Neutrophil (primary cell): Measurements from ENCODE around the gene CEP83.

Source experiments
- H3K27ac ChIP-seq: fragments of 200-600 bp; sonication (generic); 2 replicates; pipeline ENCODE4 v1.5.1; 2016; ENCODE audit warnings: mild to moderate bottlenecking, moderate library complexity
- H3K27me3 ChIP-seq: fragments of 200-600 bp; sonication (generic); 2 replicates; pipeline ENCODE4 v1.6.0; 2016; ENCODE audit warnings: mild to moderate bottlenecking
- H3K36me3 ChIP-seq: fragments of 200-600 bp; sonication (generic); 2 replicates; pipeline ENCODE4 v1.5.1; 2017
- H3K4me1 ChIP-seq, 2 experiments: fragments of 200-600 bp in 1 of 2; sonication (generic) in 1 of 2; 1 replicate in 1 of 2; 2 replicates in 1 of 2; pipeline versions ENCODE4 v1.5.1 to v1.6.1; 2013 to 2016; ENCODE audit warnings: low read depth in 1 of 2, low read length in 1 of 2, mild to moderate bottlenecking in 1 of 2, moderate library complexity in 1 of 2; ENCODE audit not compliant: control insufficient read depth in 1 of 2, insufficient read depth in 1 of 2
- H3K4me3 ChIP-seq, 2 experiments: fragments of 200-600 bp in 1 of 2; sonication (generic) in 1 of 2; 1 replicate in 1 of 2; 2 replicates in 1 of 2; pipeline ENCODE4 v1.5.1; 2013 to 2016; ENCODE audit warnings: low read depth in 1 of 2, low read length in 1 of 2, mild to moderate bottlenecking in 1 of 2, moderate library complexity in 1 of 2
- H3K9me3 ChIP-seq: fragments of 200-600 bp; sonication (generic); 2 replicates; pipeline ENCODE4 v1.5.1; 2016
- CTCF ChIP-seq: fragments of 200-600 bp; sonication (generic); IDR thresholded peaks from 2 replicates; pipeline ENCODE4 v1.5.1; 2016; ENCODE audit warnings: antibody characterized with exemption

The CEP83 gene

GRCh38 chr12:94260717-94261116, 198.9 kb downstream of the CEP83 start:
- Histone ChIP-seq H3K4me1 (peaks cover 29 to 31% of the 10 kb centered on the region in 2 experiments), H3K27me3 (no peaks in the 10 kb centered on the region), H3K36me3 (peaks cover 89% of the 10 kb centered on the region), H3K9me3 (peaks cover 4% of the 10 kb centered on the region), H3K27ac (peak overlapping the region; percentile 95), H3K4me3 (no peak overlapping the region)
- no peak for TF ChIP-seq CTCF

GRCh38 chr12:94260017-94260416, 199.7 kb downstream of the CEP83 start:
- H3K4me3 ChIP-seq, result no peak overlapping the region
- H3K36me3 ChIP-seq, result peaks cover 89% of the 10 kb centered on the region
- peaks cover 4% of the 10 kb centered on the region for H3K9me3 ChIP-seq
- H3K27me3 ChIP-seq, result no peaks in the 10 kb centered on the region
- H3K27ac ChIP-seq, result peak overlapping the region; percentile 9
- H3K4me1 ChIP-seq, result peaks cover 29 to 31% of the 10 kb centered on the region in 2 experiments
- no peak for TF ChIP-seq CTCF

- TF ChIP-seq CTCF, result no peak
- Histone ChIP-seq H3K36me3 (peaks cover 91% of the 10 kb centered on the region), H3K4me1 (peaks cover 18 to 20% of the 10 kb centered on the region in 2 experiments), H3K27ac (peak overlapping the region; percentile 33), H3K4me3 (no peak overlapping the region), H3K9me3 (peaks cover 4% of the 10 kb centered on the region), H3K27me3 (no peaks in the 10 kb centered on the region)
Observed at GRCh38 chr12:94258593-94258992, 201.1 kb downstream of the CEP83 start.
